HepG2 (cell line): ENCODE data around the gene DDT. TPM values are rescaled to one million over a fixed set of nuclear protein-coding genes. Genes with fewer than 3 reads are reported as not detected.

ENCODE experiments used
- ARHGAP35 ChIP-seq: sonication (generic); formaldehyde crosslinking; IDR thresholded peaks from 2 replicates; pipeline ENCODE4 v1.9.0; 2022; ENCODE audit warnings: mild to moderate bottlenecking, inconsistent platforms, moderate library complexity, missing genetic modification reagents, borderline replicate concordance
- BORCS8-MEF2B ChIP-seq: sonication (generic); formaldehyde crosslinking; IDR thresholded peaks from 2 replicates; pipeline ENCODE4 v1.8.0; 2022; ENCODE audit warnings: mild to moderate bottlenecking, missing genetic modification reagents
- CBX5 ChIP-seq: sonication (generic); formaldehyde crosslinking; IDR thresholded peaks from 2 replicates; pipeline ENCODE4 v1.4.0; 2020; ENCODE audit warnings: missing genetic modification reagents, borderline replicate concordance
- CEBPB ChIP-seq: IDR thresholded peaks from 2 replicates; pipeline ENCODE4 v1.6.1; 2011; ENCODE audit warnings: low read depth, low read length, improper control_type of control experiment, borderline replicate concordance
- CEBPG ChIP-seq: IDR thresholded peaks from 2 replicates; pipeline ENCODE4 v1.6.1; 2016
- EZH2 ChIP-seq: conservative IDR thresholded peaks from 2 replicates; pipeline ENCODE4 v1.6.1; 2012; ENCODE audit warnings: mild to moderate bottlenecking, low read depth, low read length, moderate library complexity
- KDM1A ChIP-seq: IDR thresholded peaks from 2 replicates; pipeline ENCODE4 v1.6.1; 2016; ENCODE audit warnings: missing compliant biosample characterization
- MED1 ChIP-seq: sonication (generic); formaldehyde crosslinking; IDR thresholded peaks from 2 replicates; pipeline ENCODE4 v1.4.0; 2020; ENCODE audit warnings: missing genetic modification reagents
- NCOA2 ChIP-seq: sonication (generic); formaldehyde crosslinking; IDR thresholded peaks from 2 replicates; pipeline ENCODE4 v1.8.0; 2022; ENCODE audit warnings: inconsistent platforms
- NCOR1 ChIP-seq: fragments of 200-600 bp; sonication (generic); IDR thresholded peaks from 2 replicates; pipeline ENCODE4 v1.7.0; 2017; ENCODE audit warnings: antibody characterized with exemption, low read length, borderline replicate concordance
- RXRB ChIP-seq: IDR thresholded peaks from 2 replicates; pipeline ENCODE4 v1.6.1; 2016; ENCODE audit warnings: borderline replicate concordance, missing genetic modification reagents, missing compliant biosample characterization
- SOX13 ChIP-seq, 3 experiments: fragments of 450-650 bp in 1 of 3; sonication (generic) in 1 of 3; formaldehyde crosslinking in 1 of 3; IDR thresholded peaks in 2 of 3; conservative IDR thresholded peaks in 1 of 3; 2 replicates each; pipeline versions ENCODE4 v1.5.0 to v1.6.1; 2016 to 2020; ENCODE audit warnings: antibody characterized with exemption in 1 of 3, mild to moderate bottlenecking in 1 of 3, missing compliant biosample characterization in 1 of 3, missing genetic modification reagents in 1 of 3, moderate library complexity in 1 of 3
- ZBTB1 ChIP-seq: sonication (generic); formaldehyde crosslinking; IDR thresholded peaks from 2 replicates; pipeline ENCODE4 v1.4.0; 2020; ENCODE audit warnings: missing genetic modification reagents, borderline replicate concordance
- ZC3H13 ChIP-seq: sonication (generic); formaldehyde crosslinking; IDR thresholded peaks from 2 replicates; pipeline ENCODE4 v1.8.1; 2023; ENCODE audit warnings: mild to moderate bottlenecking, missing genetic modification reagents, moderate library complexity
- ZMYM2 ChIP-seq: sonication (generic); formaldehyde crosslinking; IDR thresholded peaks from 2 replicates; pipeline ENCODE4 v1.8.0; 2022; ENCODE audit warnings: mild to moderate bottlenecking, missing genetic modification reagents
- ZNF383 ChIP-seq: sonication (generic); formaldehyde crosslinking; IDR thresholded peaks from 2 replicates; pipeline ENCODE4 v1.4.0; 2020; ENCODE audit warnings: missing genetic modification reagents, mild to moderate bottlenecking, borderline replicate concordance
- ZNF644 ChIP-seq: IDR thresholded peaks from 2 replicates; pipeline ENCODE4 v1.6.1; 2016; ENCODE audit warnings: low read depth
- ZNF746 ChIP-seq: sonication (generic); formaldehyde crosslinking; IDR thresholded peaks from 2 replicates; pipeline ENCODE4 v1.8.0; 2022; ENCODE audit warnings: mild to moderate bottlenecking, missing genetic modification reagents
- ZNF891 ChIP-seq: sonication (generic); formaldehyde crosslinking; IDR thresholded peaks from 2 replicates; pipeline ENCODE4 v1.5.0; 2020; ENCODE audit warnings: mild to moderate bottlenecking, missing genetic modification reagents
- polyA plus RNA-seq, 8 experiments: library from polyadenylated mRNA; depleted of rRNA in 3 of 8; stranded (reverse) in 7 of 8; unstranded in 1 of 8; fragments of >200 nt; fragmentation: Illumina TruSeq in 4 of 8; extraction: Trizol in 4 of 8; gene quantifications; 2 replicates each; pipeline versions ENCODE4 v1.2.1 to v1.2.3, GENCODE V29; 2011 to 2016; ENCODE audit warnings: low read depth in 4 of 8, missing spikeins in 1 of 8, mixed read lengths in 1 of 8; ENCODE audit not compliant: insufficient read depth in 1 of 8
- total RNA-seq, 5 experiments: library from RNA; depleted of rRNA; stranded (reverse); fragments of >200 nt; fragmentation: Illumina TruSeq; extraction: Trizol; gene quantifications; 2 replicates each; pipeline ENCODE4 v1.2.3, GENCODE V29; 2016; ENCODE audit warnings: low read depth in 1 of 5
- TF ChIP-seq, protein P1 (sequence below): IDR thresholded peaks from 2 replicates; pipeline ENCODE4 v1.4.0; 2020; ENCODE audit warnings: mild to moderate bottlenecking, missing genetic modification reagents
- TF ChIP-seq, protein P2 (sequence below): sonication (generic); formaldehyde crosslinking; IDR thresholded peaks from 2 replicates; pipeline ENCODE4 v1.5.0; 2020; ENCODE audit warnings: mild to moderate bottlenecking, missing genetic modification reagents, moderate library complexity
- TF ChIP-seq, protein P3 (sequence below): IDR thresholded peaks from 2 replicates; pipeline ENCODE4 v1.6.1; 2016; ENCODE audit warnings: mild to moderate bottlenecking
- TF ChIP-seq, protein P4 (sequence below): sonication (generic); formaldehyde crosslinking; IDR thresholded peaks from 2 replicates; pipeline ENCODE4 v1.4.0; 2020; ENCODE audit warnings: missing genetic modification reagents, borderline replicate concordance

DDT gene
- total and polyA plus RNA-seq, 2 of the 13 experiments (the other 11 are each of a cell fraction or from before 2014, with no cell fraction given), result 143 to 181 TPM

DNA sequence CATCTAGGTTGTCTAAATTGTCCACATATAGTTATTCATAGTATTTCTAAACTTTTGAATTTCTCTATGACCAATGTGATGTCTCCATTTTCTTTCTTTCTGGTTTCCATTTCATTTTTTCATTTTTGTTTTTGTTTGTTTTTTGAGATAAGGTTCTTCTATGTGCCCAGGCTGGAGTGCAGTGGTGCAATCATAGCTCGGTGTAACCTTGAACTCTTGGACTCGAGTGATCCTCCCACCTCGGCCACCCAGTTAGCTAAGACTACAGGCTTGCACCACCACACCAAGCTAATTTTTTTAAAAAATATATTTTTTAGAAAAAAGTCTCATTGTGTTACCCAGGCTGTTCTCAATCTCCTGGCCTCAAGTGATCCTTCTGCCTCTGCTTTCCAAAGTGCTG lies 22.9 kb upstream of the DDT start (continued):
- TF ChIP-seq, protein P1, sequence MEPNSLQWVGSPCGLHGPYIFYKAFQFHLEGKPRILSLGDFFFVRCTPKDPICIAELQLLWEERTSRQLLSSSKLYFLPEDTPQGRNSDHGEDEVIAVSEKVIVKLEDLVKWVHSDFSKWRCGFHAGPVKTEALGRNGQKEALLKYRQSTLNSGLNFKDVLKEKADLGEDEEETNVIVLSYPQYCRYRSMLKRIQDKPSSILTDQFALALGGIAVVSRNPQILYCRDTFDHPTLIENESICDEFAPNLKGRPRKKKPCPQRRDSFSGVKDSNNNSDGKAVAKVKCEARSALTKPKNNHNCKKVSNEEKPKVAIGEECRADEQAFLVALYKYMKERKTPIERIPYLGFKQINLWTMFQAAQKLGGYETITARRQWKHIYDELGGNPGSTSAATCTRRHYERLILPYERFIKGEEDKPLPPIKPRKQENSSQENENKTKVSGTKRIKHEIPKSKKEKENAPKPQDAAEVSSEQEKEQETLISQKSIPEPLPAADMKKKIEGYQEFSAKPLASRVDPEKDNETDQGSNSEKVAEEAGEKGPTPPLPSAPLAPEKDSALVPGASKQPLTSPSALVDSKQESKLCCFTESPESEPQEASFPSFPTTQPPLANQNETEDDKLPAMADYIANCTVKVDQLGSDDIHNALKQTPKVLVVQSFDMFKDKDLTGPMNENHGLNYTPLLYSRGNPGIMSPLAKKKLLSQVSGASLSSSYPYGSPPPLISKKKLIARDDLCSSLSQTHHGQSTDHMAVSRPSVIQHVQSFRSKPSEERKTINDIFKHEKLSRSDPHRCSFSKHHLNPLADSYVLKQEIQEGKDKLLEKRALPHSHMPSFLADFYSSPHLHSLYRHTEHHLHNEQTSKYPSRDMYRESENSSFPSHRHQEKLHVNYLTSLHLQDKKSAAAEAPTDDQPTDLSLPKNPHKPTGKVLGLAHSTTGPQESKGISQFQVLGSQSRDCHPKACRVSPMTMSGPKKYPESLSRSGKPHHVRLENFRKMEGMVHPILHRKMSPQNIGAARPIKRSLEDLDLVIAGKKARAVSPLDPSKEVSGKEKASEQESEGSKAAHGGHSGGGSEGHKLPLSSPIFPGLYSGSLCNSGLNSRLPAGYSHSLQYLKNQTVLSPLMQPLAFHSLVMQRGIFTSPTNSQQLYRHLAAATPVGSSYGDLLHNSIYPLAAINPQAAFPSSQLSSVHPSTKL (CRISPR knock-in tag), result peak; percentile 71
- TF ChIP-seq ZNF383 (CRISPR knock-in tag) (no peak), KDM1A (CRISPR knock-in tag) (0 out of 2 replicates have a peak, but pooled peaks have one; percentile 39), BORCS8-MEF2B (CRISPR knock-in tag) (no peak), CBX5 (no peak), SOX13 (IDR thresholded peaks at IDR 0.05) (no peak), SOX13 (CRISPR knock-in tag; conservative IDR thresholded peaks at IDR 0.05 in 1 of 2, IDR thresholded peaks at IDR 0.05 in 1 of 2) (peak in 1 of 2 experiments; percentile 73; a peak in 2 of 4 replicates), CEBPB (peak; percentile 80), ZBTB1 (CRISPR knock-in tag) (no peak), CEBPG (CRISPR knock-in tag) (peak; percentile 83), ZMYM2 (CRISPR knock-in tag) (peak; percentile 52; the same call in 1 of the 2 replicates), NCOR1 (peak; percentile 22; the same call in 1 of the 2 replicates), ARHGAP35 (no peak), ZC3H13 (CRISPR knock-in tag) (no peak), EZH2 (no peak), RXRB (0 out of 2 replicates have a peak, but pooled peaks have one; percentile 42), ZNF644 (CRISPR knock-in tag) (peak; percentile 58; the same call in 1 of the 2 replicates), MED1 (peak; percentile 44; the same call in 1 of the 2 replicates), ZNF746 (CRISPR knock-in tag) (no peak), NCOA2 (CRISPR knock-in tag) (peak; percentile 75), ZNF891 (CRISPR knock-in tag) (no peak)
- TF ChIP-seq, protein P2, sequence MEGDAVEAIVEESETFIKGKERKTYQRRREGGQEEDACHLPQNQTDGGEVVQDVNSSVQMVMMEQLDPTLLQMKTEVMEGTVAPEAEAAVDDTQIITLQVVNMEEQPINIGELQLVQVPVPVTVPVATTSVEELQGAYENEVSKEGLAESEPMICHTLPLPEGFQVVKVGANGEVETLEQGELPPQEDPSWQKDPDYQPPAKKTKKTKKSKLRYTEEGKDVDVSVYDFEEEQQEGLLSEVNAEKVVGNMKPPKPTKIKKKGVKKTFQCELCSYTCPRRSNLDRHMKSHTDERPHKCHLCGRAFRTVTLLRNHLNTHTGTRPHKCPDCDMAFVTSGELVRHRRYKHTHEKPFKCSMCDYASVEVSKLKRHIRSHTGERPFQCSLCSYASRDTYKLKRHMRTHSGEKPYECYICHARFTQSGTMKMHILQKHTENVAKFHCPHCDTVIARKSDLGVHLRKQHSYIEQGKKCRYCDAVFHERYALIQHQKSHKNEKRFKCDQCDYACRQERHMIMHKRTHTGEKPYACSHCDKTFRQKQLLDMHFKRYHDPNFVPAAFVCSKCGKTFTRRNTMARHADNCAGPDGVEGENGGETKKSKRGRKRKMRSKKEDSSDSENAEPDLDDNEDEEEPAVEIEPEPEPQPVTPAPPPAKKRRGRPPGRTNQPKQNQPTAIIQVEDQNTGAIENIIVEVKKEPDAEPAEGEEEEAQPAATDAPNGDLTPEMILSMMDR (CRISPR knock-in tag), result no peak
- TF ChIP-seq, protein P3, sequence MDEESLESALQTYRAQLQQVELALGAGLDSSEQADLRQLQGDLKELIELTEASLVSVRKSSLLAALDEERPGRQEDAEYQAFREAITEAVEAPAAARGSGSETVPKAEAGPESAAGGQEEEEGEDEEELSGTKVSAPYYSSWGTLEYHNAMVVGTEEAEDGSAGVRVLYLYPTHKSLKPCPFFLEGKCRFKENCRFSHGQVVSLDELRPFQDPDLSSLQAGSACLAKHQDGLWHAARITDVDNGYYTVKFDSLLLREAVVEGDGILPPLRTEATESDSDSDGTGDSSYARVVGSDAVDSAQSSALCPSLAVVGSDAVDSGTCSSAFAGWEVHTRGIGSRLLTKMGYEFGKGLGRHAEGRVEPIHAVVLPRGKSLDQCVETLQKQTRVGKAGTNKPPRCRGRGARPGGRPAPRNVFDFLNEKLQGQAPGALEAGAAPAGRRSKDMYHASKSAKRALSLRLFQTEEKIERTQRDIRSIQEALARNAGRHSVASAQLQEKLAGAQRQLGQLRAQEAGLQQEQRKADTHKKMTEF (CRISPR knock-in tag), result peak; percentile 26; the same call in 1 of the 2 replicates
- TF ChIP-seq, protein P4, sequence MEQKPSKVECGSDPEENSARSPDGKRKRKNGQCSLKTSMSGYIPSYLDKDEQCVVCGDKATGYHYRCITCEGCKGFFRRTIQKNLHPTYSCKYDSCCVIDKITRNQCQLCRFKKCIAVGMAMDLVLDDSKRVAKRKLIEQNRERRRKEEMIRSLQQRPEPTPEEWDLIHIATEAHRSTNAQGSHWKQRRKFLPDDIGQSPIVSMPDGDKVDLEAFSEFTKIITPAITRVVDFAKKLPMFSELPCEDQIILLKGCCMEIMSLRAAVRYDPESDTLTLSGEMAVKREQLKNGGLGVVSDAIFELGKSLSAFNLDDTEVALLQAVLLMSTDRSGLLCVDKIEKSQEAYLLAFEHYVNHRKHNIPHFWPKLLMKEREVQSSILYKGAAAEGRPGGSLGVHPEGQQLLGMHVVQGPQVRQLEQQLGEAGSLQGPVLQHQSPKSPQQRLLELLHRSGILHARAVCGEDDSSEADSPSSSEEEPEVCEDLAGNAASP (CRISPR knock-in tag), result peak; percentile 49; the same call in 1 of the 2 replicates
